Measurements from ENCODE around the gene SHD.

Gene SHD

DNA sequence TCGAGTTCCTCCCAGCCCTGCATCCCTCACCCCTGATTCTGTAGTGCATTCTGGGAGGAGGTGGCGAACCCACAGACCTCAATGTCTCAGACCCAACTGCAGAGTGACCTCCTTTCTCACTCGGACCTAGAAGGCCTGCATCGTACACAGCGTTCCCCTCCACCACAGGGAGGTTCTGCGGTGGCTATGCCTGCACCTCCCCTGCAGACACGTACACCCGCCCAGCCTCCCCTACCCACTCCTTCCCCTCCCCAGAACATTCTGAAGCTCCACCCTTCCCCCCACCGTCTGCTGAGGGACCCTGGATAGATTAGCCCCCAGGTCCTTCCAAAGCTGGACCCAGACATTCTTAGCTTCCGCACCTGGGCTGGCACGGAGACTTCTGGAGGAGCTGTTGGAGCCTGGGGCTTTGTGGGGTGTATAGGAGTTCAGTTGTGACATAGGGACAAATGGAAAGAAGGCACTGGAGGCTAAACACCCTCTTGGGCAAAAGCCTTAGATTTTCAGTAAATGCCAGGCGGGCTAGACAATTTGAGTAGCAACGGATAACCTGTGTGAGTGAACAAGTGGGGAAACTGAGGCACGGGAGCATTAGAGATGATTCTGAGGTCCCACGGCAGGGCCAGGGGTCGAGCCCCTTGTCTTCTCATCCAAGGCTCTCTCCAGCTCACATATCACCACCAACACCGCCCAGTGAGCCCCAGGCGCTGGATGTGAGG, 24.9 kb downstream of the SHD start:
- no peak for ATAC-seq
- H3K4me1 Mint-ChIP-seq = peaks cover 57% of the 10 kb centered on the region
- no peaks in the 10 kb centered on the region for H3K9me3 Mint-ChIP-seq
- DNase-seq = no peak
- H3K27ac Mint-ChIP-seq = peak overlapping the region in 1 of 2 donors; percentile 31
- peak overlapping the region; percentile 78 to 81 for H3K4me3 Mint-ChIP-seq
- no peaks in the 10 kb centered on the region for H3K27me3 Mint-ChIP-seq

DNA sequence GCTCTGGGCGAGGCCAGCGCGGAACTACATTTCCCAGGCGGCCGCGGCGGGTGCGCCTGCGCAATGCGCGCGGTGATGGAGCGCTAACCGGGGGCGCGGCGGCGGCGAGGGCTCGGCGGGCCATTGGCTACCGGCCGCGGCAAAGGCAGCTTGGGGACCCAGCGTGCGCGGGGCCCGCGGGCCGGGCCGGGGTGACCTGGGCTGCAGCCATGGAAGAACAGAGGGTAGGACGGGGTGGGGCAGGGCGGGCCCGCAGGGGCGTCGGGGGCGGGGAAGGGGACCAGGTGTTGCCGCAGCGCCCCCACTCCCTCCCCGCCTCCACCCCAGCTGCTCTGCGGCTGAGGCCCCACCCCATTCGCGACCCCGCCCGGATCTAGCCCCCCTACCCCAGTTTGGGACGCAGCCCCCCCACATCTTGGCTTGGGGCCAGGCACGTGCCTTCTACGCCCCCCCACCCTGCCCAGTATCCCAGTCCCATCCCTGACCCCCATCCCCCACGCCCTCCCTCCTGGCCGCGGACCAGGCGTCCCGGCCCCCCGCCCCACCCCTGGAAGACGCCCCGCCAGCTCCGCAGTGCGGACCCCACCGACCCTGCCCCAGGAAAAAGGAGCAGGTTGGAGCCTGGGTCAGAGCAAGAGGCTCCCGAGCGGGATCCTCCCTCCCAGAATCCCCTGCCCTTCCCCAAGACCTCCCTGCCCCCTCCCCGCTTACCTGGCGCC, 25.6 kb downstream of the SHD start, which contains the start of gene FSD1:
TSS of gene FSD1 (plus strand) at position 61 of the 719 bp plus-strand sequence. CDS start at position 210, 149 bp downstream.
- ATAC-seq (peak; percentile 91), DNase-seq (peak; percentile 83 to 86)
- Mint-ChIP-seq H3K27ac (peak within 1 kb of the TSS; percentile 31 to 80), H3K9me3 (no peaks in the 10 kb centered on the region), H3K27me3 (no peaks in the 10 kb centered on the region), H3K4me3 (peak within 1 kb of the TSS; percentile 81 to 89), H3K4me1 (peaks cover 50% of the 10 kb centered on the region)

DNA sequence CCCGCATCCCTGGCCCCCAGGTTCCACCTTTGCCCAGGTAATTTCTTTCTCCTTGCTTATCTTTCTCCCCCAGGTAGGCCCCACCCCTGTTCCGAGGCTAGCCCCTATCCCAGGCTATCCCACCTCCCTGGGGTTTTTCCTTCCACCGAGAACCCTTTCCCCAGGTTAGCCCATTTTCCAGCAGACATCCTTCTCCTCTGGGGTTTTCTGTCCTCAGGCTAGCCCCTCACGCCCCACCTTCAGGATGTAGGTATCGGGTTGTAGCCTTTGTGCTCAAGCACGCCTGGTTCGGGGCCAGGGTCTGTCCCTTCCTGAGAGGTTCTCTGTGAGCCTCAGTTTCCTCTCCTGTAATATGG, 26.2 kb downstream of the SHD start:
- no peaks in the 10 kb centered on the region for H3K9me3 Mint-ChIP-seq
- peak overlapping the region; percentile 81 to 89 for H3K4me3 Mint-ChIP-seq
- ATAC-seq (no peak), DNase-seq (no peak)
- H3K27ac Mint-ChIP-seq = peak overlapping the region in 1 of 2 donors; percentile 80
- H3K27me3 Mint-ChIP-seq = no peaks in the 10 kb centered on the region
- H3K4me1 Mint-ChIP-seq = peaks cover 48% of the 10 kb centered on the region

DNA sequence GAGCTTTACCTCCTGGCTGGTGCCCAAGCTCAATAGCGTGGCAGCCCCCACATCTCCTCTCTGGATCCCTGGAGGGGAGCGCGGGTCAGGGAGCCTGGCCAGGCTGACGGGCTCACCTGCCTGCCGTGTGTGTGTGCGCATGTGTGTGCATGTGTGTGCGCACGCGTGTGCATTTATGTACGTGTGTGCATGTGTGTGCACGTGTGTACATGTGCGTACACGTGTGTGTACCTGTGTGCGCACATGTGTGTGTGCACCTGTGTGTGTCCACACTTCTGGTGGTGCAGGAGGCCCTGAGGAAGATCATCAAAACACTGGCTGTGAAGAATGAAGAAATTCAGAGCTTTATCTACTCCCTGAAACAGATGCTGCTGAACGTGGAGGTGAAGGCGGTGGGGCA, 26.6 kb downstream of the SHD start:
- ATAC-seq = no peak
- Mint-ChIP-seq H3K27ac (no peak overlapping the region), H3K4me3 (peak overlapping the region; percentile 81 to 89), H3K9me3 (no peaks in the 10 kb centered on the region), H3K4me1 (peaks cover 44% of the 10 kb centered on the region), H3K27me3 (no peaks in the 10 kb centered on the region)
- no peak for DNase-seq

DNA sequence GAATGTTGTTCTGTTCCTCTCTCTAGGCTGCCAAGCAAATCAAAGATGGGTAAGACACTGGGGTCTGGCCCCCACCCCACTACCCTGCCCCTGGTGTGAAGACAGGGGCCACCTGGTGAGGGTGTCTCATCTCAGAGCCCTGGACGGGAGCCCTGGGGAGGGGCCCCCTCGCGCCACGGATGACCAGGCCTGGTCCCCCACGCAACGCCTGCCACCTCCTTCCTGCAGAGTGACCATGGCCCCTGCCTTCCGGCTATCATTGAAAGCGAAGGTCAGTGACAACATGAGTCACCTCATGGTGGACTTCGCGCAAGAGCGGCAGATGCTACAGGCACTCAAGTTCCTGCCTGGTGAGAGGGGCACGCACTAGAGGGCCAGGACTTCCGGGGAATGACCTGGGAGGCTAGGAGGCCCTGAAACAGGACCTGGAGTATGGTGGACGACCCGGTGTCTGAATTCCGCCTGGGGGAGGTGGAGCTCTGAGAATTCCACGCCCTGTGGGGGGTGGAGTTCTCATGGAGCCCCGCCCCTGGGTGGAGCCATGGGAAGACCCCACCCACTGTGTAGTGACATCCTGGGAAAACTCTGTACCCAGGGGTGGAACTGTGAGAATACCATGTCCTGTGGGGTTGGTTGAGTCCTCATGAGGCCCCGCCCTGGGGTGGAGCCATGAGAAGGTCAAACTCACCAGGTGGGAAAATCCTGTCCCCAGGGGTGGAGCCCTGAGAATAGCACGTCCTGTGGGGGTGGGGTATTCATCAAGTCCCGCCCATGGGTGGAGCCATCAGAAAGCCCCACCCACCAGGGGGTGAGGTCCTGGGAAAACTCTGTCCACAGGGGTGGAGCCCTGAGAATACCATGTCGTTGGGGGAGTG, 31.4 kb downstream of the SHD start:
- peak in 1 of 2 donors; percentile 23 for DNase-seq

DNA sequence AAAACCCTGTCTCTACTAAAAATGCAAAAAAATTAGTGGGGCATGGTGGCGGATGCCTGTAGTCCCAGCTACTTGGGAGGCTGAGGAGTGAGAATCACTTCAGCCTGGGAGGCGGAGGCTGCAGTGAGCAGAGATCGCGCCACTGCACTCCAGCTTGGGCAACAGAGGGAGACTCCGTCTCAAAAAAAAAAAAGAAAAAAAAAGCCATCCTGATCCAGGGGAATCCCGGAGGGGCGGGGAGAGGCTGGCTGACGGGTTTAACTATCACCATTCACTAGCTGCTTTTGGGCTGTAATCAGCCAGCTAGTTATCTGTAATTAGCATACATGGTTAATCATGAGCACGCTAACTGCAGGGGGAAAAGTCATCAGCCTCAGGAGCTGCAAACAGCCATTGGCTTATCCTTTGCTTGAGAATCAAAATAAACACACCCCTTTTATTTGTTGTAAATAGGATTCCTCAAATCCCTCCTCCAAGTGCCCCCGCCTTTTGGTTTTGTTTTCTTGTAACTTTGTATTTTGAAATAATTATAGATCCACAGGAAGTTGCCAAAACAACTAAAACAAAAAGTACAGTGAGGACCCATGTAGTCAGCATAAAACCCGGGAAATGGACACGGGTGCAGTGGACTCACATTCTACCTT, 34.9 kb downstream of the SHD start:
- peak overlapping the region in 1 of 2 donors; percentile 82 for H3K27ac Mint-ChIP-seq
- H3K4me3 Mint-ChIP-seq = no peak overlapping the region
- no peaks in the 10 kb centered on the region for H3K4me1 Mint-ChIP-seq
- DNase-seq = no peak
- H3K27me3 Mint-ChIP-seq = no peaks in the 10 kb centered on the region
- peaks cover 5% of the 10 kb centered on the region in 2 donors for H3K9me3 Mint-ChIP-seq
- ATAC-seq = no peak

More for the DNA sequence above, 31.4 kb downstream of the SHD start:
- Mint-ChIP-seq H3K4me3 (no peak overlapping the region), H3K9me3 (no peaks in the 10 kb centered on the region), H3K27me3 (no peaks in the 10 kb centered on the region), H3K27ac (no peak overlapping the region), H3K4me1 (peaks cover 4% of the 10 kb centered on the region)
- ATAC-seq = no peak

DNA sequence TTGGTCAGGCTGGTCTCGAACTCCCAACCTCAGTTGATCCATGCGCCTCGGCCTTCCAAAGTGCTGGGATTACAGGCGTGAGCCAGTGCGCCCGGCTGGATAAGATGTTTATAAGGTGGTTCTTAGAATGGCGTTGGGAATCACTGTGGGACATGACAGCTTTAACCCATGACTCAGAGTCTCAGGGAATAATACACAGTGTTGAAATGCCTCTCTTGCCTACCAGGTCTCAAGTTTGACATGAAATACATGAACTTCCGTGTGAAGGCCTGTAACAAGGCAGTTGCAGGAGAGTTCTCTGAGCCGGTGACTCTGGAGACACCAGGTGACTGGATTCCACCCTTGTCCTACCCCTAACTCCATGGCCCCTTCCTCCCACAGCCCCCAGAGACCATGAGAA, 37.9 kb downstream of the SHD start:
- no peak overlapping the region for H3K4me3 Mint-ChIP-seq
- no peak for DNase-seq
- no peak overlapping the region for H3K27ac Mint-ChIP-seq
- no peaks in the 10 kb centered on the region for H3K27me3 Mint-ChIP-seq
- no peak for ATAC-seq
- H3K9me3 Mint-ChIP-seq = peaks cover 23 to 35% of the 10 kb centered on the region in 2 donors
- no peaks in the 10 kb centered on the region for H3K4me1 Mint-ChIP-seq

DNA sequence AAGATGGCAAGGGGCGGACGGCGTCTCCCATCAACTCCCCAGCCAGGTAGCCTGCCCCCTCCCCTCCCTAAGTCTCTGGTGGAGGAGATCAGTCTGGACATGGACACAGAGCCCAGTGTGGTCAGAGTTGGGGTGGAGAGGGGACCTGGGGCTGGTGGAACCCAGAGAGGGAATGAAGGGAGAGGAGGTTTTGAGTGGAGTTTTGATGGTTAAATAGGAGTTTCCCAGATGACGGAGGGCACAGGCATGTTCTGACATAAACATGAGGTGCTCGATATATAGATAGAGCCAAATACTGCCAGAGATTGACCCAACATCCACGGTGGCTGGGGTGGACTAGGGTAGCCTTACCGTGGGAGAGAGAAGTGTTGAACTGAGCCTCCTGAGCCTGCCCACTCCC, 39.4 kb downstream of the SHD start:
- Mint-ChIP-seq H3K4me3 (no peak overlapping the region), H3K9me3 (peaks cover 23 to 38% of the 10 kb centered on the region in 2 donors), H3K27me3 (no peaks in the 10 kb centered on the region), H3K4me1 (no peaks in the 10 kb centered on the region), H3K27ac (no peak overlapping the region)
- DNase-seq (no peak), ATAC-seq (no peak)

DNA sequence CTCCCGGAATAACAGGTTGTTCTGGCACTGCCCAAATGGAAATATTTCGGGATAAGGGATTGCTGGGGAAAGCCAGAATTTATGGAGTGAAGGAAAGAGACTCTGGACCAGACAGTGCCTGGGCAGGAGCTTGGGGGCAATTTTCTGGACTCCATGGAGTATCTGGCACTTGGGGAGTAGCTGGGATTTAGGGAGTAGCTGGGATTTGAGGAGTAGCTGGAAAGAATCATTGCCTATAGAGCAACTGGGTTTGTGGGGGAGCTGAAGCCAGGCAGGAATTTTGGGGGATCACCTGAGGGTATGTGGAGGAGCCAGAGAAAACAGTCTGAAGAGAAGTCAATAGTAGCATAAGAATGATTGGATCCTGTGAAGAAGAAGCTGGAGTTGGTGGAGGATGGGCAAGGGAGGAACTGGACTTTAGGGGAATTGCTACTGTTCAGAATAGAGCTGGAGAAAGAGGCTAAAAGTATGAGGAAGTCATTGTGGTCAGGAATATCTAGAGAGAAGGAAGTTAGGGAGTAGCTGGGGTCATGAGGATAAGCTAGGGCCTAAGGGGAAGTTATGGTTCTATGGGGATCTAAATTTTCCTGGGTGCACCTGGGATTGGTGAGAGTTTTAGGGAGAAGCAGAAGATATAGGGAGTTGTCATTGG, 40.1 kb downstream of the SHD start:
- peak overlapping the region in 1 of 2 donors; percentile 14 for H3K27ac Mint-ChIP-seq
- DNase-seq (no peak), ATAC-seq (no peak)
- H3K4me1 Mint-ChIP-seq = no peaks in the 10 kb centered on the region
- H3K27me3 Mint-ChIP-seq = no peaks in the 10 kb centered on the region
- no peak overlapping the region for H3K4me3 Mint-ChIP-seq
- peaks cover 23 to 38% of the 10 kb centered on the region in 2 donors for H3K9me3 Mint-ChIP-seq

DNA sequence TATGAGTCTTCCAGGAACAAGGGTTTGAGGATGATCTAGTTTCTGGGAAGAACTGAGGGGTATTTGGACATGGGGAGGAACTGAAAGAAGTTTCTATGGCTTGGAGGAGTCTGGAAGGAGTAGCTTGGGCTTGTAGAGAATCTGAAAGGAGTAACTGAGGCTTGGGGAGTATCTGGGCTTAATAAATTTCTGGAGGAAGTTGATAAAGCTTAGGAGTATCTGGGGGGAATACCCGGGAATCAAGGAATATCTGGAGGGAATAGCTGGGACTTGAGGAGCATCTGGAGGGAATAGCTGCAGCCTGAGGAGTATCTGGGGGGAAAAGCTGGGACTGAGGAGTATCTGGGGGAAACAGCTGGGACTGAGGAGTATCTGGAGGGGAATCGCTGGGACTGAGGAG, 41.4 kb downstream of the SHD start:
- DNase-seq (no peak), ATAC-seq (no peak)
- no peaks in the 10 kb centered on the region for H3K27me3 Mint-ChIP-seq
- peaks cover 3% of the 10 kb centered on the region for H3K4me1 Mint-ChIP-seq
- peaks cover 23 to 38% of the 10 kb centered on the region in 2 donors for H3K9me3 Mint-ChIP-seq
- no peak overlapping the region for H3K27ac Mint-ChIP-seq
- no peak overlapping the region for H3K4me3 Mint-ChIP-seq

DNA sequence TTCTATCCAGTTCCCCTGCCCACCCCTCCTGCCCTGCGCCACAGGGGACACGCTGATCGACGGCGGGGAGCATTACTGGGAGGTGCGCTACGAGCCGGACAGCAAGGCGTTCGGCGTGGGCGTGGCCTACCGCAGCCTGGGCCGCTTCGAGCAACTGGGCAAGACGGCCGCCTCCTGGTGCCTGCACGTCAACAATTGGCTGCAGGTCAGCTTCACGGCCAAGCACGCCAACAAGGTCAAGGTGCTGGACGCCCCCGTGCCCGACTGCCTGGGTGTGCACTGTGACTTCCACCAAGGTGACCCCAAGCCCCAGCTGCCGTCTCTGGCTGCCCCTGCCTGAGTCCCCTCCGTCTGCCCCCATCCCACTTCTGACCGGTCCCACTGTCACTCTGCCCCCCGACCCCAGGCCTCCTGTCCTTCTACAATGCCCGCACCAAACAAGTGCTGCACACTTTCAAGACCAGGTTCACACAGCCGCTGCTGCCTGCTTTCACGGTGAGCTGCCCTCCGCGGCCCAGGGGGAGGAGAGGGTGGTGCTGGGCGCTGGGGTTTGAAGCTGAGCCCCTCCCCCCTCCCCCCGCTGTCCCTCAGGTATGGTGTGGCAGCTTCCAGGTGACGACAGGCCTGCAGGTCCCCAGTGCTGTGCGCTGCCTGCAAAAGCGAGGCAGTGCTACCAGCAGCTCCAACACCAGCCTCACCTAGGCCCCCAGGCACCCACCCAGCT, 44.0 kb downstream of the SHD start:
- H3K9me3 Mint-ChIP-seq = peaks cover 23 to 38% of the 10 kb centered on the region in 2 donors
- DNase-seq (no peak), ATAC-seq (no peak)
- peaks cover 26% of the 10 kb centered on the region for H3K4me1 Mint-ChIP-seq
- H3K27ac Mint-ChIP-seq = no peak overlapping the region
- H3K27me3 Mint-ChIP-seq = peaks cover 7% of the 10 kb centered on the region
- H3K4me3 Mint-ChIP-seq = no peak overlapping the region

DNA sequence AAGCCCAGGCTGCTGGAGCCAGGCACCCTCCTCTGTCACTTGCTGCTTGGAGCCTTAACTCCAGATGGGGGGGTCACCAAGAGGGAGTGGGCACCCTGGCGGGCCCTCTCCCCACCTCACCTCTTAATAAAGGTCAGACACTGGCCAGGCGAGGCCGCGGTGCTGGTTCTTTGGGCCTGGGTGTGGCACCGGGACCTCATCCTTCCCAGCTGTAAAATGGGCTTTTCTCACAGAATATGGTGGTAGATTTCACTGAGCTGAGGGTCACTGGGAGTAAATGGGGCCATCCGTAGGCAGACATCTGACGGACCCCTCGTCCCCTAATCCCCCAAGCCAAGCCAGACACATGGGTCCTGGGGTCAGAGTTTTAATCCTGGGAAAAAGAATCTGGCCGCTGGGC, 44.6 kb downstream of the SHD start:
- Mint-ChIP-seq H3K27me3 (peaks cover 7% of the 10 kb centered on the region), H3K4me1 (peaks cover 32% of the 10 kb centered on the region), H3K9me3 (peaks cover 21 to 36% of the 10 kb centered on the region in 2 donors), H3K27ac (no peak overlapping the region), H3K4me3 (no peak overlapping the region)
- DNase-seq = no peak
- ATAC-seq = no peak

DNA sequence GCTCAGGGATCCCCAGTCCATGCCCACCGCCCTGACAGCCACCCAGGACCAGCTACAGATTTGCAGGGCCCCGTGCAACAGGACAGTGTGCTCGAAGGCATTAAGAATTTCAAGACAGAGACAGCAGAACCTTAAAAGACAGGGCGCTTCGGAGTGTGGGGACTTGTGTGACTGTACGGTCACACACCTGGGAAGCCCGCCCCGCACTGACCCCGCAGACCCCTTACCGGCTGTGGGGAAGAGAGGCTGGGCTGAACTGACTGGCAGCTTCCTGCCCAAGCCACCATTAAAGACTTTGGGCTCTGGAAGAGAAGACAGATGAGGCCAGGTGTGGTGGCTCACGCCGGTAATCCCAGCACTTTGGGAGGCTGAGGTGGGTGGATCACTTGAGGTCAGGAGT, 45.2 kb downstream of the SHD start:
- Mint-ChIP-seq H3K27ac (no peak overlapping the region), H3K4me3 (no peak overlapping the region), H3K4me1 (peaks cover 35% of the 10 kb centered on the region), H3K9me3 (peaks cover 16 to 30% of the 10 kb centered on the region in 2 donors), H3K27me3 (peaks cover 7% of the 10 kb centered on the region)
- no peak for DNase-seq
- ATAC-seq = no peak

DNA sequence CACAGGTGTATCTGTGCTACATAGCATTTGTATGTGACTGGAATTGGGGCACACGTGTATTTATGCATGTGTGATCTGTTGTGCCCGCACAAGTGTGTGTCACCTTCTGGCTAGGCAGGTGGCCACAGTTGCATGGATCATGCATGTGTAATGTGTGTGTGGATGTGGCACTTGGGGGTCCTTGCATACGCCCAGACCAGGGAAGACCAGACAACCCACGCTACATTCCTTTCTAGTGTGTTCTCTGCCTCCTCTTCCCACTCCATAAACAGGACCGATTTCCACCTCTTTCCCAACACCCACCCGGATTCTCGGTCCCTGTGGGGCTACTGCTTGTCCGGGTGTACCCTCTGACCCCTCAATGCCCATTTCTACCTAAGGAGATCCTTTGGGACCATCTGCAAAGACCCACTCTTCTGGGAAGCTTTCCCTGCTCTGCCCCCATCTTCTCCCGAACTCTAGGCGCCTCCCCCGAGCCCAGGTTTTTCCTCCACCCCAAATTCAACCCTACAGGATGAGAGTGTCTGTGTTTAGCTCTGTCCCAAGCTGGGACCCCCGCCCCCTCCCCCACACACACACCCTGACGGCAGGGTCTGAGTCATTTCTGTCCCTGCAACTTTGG, 47.3 kb downstream of the SHD start:
- H3K4me3 Mint-ChIP-seq = peak overlapping the region; percentile 72 to 87
- no peak for ATAC-seq
- peak overlapping the region in 1 of 2 donors; percentile 27 for H3K27ac Mint-ChIP-seq
- H3K4me1 Mint-ChIP-seq = peaks cover 47% of the 10 kb centered on the region
- peaks cover 7% of the 10 kb centered on the region for H3K27me3 Mint-ChIP-seq
- no peak for DNase-seq
- H3K9me3 Mint-ChIP-seq = peaks cover 0 to 10% of the 10 kb centered on the region in 2 donors
